ENCODE data around the gene BLVRB.
"Not testable (repeated sequence)": the region's sequence is repeated elsewhere in the genome, so short reads cannot be mapped to it uniquely, and the experiment has no call there.

BLVRB gene

GRCh38 chr19:40486017-40486416, 20.5 kb upstream of the BLVRB start:
- H3K4me3 ChIP-seq (ENCODE audit: low read depth, low read length) = no peak overlapping the region
- no peaks in the 10 kb centered on the region for H3K79me2 ChIP-seq (ENCODE audit: control insufficient read depth, insufficient read depth, low read length, unreplicated experiment)
- H3K36me3 ChIP-seq (ENCODE audit: insufficient read depth, low read length) = no peaks in the 10 kb centered on the region
- H2AFZ ChIP-seq (ENCODE audit: low read length, unreplicated experiment) = no peak overlapping the region
- no peak overlapping the region for H3K27ac ChIP-seq (ENCODE audit: low read depth, low read length)
- no peaks in the 10 kb centered on the region for H3K4me1 ChIP-seq (ENCODE audit: control insufficient read depth, insufficient read depth, low read length, unreplicated experiment)
- H3K27me3 ChIP-seq (ENCODE audit: insufficient read depth, low read length) = no peaks in the 10 kb centered on the region

DNA sequence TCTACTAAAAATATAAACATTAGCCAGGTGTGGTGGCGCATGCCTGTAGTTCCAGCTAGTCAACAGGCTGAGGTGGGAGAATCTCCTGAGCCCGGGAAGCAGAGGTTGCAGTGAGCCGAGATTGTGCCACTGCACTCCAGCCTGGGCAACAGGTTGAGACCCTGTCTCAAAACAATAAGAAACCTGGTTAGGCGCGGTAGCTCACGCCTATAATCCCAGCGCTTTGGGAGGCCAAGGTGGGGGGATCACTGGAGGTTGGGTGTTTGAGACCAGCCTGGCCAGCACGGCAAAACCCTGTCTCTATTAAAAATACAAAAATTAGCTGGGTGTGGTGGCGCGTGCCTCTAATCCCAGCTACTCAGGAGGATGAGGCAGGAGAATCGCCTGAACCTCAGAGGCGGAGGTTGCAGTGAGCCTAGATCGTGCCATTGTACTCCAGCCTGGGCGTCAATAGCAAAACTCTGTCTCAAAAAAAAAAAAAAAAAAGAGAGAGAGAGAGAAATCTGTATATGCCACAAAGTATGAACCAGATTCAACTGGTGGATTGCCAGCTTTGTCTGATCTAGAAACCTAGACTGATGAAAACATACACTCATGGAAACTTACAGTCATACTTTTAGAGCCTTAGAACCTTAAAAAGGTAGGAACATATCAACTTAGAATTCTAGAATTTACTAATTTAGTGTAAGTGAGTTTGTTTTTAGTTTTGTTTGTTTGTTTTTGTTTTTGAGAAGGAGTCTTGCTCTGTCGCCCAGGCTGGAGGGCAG, 10.5 kb upstream of the BLVRB start:
- not testable (repeated sequence) for H3K27me3 ChIP-seq (ENCODE audit: insufficient read depth, low read length); H3K36me3 ChIP-seq (ENCODE audit: insufficient read depth, low read length); H3K4me1 ChIP-seq (ENCODE audit: control insufficient read depth, insufficient read depth, low read length, unreplicated experiment); H3K4me3 ChIP-seq (ENCODE audit: low read depth, low read length); H3K79me2 ChIP-seq (ENCODE audit: control insufficient read depth, insufficient read depth, low read length, unreplicated experiment); H3K27ac ChIP-seq (ENCODE audit: low read depth, low read length); H2AFZ ChIP-seq (ENCODE audit: low read length, unreplicated experiment)

- Histone ChIP-seq H3K36me3 (ENCODE audit: insufficient read depth, low read length) (no peaks in the 10 kb centered on the region), H3K79me2 (ENCODE audit: control insufficient read depth, insufficient read depth, low read length, unreplicated experiment) (no peaks in the 10 kb centered on the region), H3K27me3 (ENCODE audit: insufficient read depth, low read length) (no peaks in the 10 kb centered on the region), H2AFZ (ENCODE audit: low read length, unreplicated experiment) (no peak overlapping the region), H3K4me1 (ENCODE audit: control insufficient read depth, insufficient read depth, low read length, unreplicated experiment) (no peaks in the 10 kb centered on the region), H3K4me3 (ENCODE audit: low read depth, low read length) (no peak overlapping the region), H3K27ac (ENCODE audit: low read depth, low read length) (no peak overlapping the region)
Observed at GRCh38 chr19:40474737-40475136, 9.2 kb upstream of the BLVRB start.

GRCh38 chr19:40472516-40472915, 7.0 kb upstream of the BLVRB start:
- no peaks in the 10 kb centered on the region for H3K4me1 ChIP-seq (ENCODE audit: control insufficient read depth, insufficient read depth, low read length, unreplicated experiment)
- no peaks in the 10 kb centered on the region for H3K27me3 ChIP-seq (ENCODE audit: insufficient read depth, low read length)
- H3K4me3 ChIP-seq (ENCODE audit: low read depth, low read length) = no peak overlapping the region
- no peak overlapping the region for H2AFZ ChIP-seq (ENCODE audit: low read length, unreplicated experiment)
- H3K36me3 ChIP-seq (ENCODE audit: insufficient read depth, low read length) = no peaks in the 10 kb centered on the region
- H3K79me2 ChIP-seq (ENCODE audit: control insufficient read depth, insufficient read depth, low read length, unreplicated experiment) = no peaks in the 10 kb centered on the region
- no peak overlapping the region for H3K27ac ChIP-seq (ENCODE audit: low read depth, low read length)

DNA sequence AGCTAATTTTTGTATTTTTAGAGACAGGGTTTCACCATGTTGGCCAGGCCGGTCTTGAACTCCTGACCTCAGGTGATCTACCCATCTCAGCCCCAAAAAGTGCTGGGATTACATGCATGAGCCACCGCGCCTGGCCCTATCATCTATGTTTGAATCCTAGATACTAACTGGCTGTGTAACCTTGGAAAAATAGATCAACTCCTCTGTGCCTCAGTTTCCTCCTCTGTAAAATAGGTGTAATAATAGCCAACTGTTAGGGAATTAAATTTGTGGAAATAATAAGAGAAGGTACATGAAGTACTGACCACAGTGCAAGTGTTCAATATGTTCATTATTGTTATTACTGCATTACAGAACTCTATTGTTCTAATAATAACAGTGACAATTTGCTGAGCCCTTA, 5.6 kb upstream of the BLVRB start:
- peaks cover 4% of the 10 kb centered on the region; the same call in 1 of the 2 replicates for H3K27me3 ChIP-seq (ENCODE audit: insufficient read depth, low read length)
- no peak overlapping the region for H2AFZ ChIP-seq (ENCODE audit: low read length, unreplicated experiment)
- peaks cover 5% of the 10 kb centered on the region for H3K4me1 ChIP-seq (ENCODE audit: control insufficient read depth, insufficient read depth, low read length, unreplicated experiment)
- H3K4me3 ChIP-seq (ENCODE audit: low read depth, low read length) = no peak overlapping the region
- no peaks in the 10 kb centered on the region for H3K79me2 ChIP-seq (ENCODE audit: control insufficient read depth, insufficient read depth, low read length, unreplicated experiment)
- H3K27ac ChIP-seq (ENCODE audit: low read depth, low read length) = no peak overlapping the region
- no peaks in the 10 kb centered on the region for H3K36me3 ChIP-seq (ENCODE audit: insufficient read depth, low read length)

- no peak overlapping the region for H2AFZ ChIP-seq (ENCODE audit: low read length, unreplicated experiment)
- no peak overlapping the region for H3K4me3 ChIP-seq (ENCODE audit: low read depth, low read length)
- H3K27me3 ChIP-seq (ENCODE audit: insufficient read depth, low read length) = peaks cover 4% of the 10 kb centered on the region; the same call in 1 of the 2 replicates
- no peaks in the 10 kb centered on the region for H3K36me3 ChIP-seq (ENCODE audit: insufficient read depth, low read length)
- peaks cover 13% of the 10 kb centered on the region for H3K4me1 ChIP-seq (ENCODE audit: control insufficient read depth, insufficient read depth, low read length, unreplicated experiment)
- peaks cover 6% of the 10 kb centered on the region for H3K79me2 ChIP-seq (ENCODE audit: control insufficient read depth, insufficient read depth, low read length, unreplicated experiment)
- no peak overlapping the region for H3K27ac ChIP-seq (ENCODE audit: low read depth, low read length)
Observed at GRCh38 chr19:40469011-40469410, 3.5 kb upstream of the BLVRB start.

DNA sequence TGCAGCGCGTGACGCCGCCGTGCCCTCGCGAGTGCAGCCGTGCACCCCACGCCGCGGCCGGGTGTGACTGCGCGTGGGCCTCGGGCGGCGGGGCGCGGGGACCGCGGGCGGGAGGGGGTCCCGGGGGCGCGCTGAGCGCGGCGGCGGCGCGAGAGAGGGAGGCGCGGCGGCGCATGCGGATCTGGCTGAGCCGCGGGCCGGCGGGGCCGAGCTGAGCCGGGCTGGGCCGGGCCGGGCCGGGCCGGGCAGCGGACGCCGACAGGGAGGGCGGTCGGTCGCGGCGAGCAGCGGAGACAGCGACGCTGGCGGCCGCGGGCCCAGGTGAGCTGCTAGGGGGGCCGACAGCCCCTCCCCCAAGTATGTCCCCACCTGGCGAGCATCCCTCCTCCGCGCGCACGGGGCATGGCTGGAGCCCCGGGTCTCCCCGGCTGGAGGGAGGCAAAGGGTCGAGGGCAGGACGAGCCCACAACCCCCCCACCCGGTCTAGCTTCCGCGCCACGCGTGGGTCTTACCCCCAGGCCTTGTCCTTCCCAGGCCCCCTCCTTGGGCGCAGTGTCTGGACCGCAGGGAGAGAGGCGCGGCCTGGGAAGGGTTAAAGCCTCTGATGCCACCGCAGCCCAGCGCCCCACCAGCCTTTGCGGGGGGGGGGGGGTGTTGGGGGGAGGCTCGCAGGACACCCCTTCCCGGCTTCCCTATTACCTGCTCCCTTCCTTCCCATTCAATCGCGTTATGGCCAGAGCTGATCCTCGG, 1.6 kb upstream of the BLVRB start, which contains the start of gene SPTBN4:
SPTBN4 (plus strand) TSS at position 17 of the 750 bp plus-strand sequence. CDS start 5,621 bp downstream, outside the sequence.
- Histone ChIP-seq H3K79me2 (ENCODE audit: control insufficient read depth, insufficient read depth, low read length, unreplicated experiment) (peaks cover 9% of the 10 kb centered on the region), H3K36me3 (ENCODE audit: insufficient read depth, low read length) (no peaks in the 10 kb centered on the region), H2AFZ (ENCODE audit: low read length, unreplicated experiment) (no peak within 1 kb of the TSS), H3K27me3 (ENCODE audit: insufficient read depth, low read length) (peaks cover 4% of the 10 kb centered on the region; the same call in 1 of the 2 replicates), H3K27ac (ENCODE audit: low read depth, low read length) (no peak within 1 kb of the TSS), H3K4me3 (ENCODE audit: low read depth, low read length) (peak within 1 kb of the TSS; percentile 70), H3K4me1 (ENCODE audit: control insufficient read depth, insufficient read depth, low read length, unreplicated experiment) (peaks cover 13% of the 10 kb centered on the region)

GRCh38 chr19:40466219-40466984, 857 bp upstream of the BLVRB start:
- H3K27ac ChIP-seq (ENCODE audit: low read depth, low read length) = no peak overlapping the region
- no peaks in the 10 kb centered on the region for H3K36me3 ChIP-seq (ENCODE audit: insufficient read depth, low read length)
- H3K79me2 ChIP-seq (ENCODE audit: control insufficient read depth, insufficient read depth, low read length, unreplicated experiment) = peaks cover 9% of the 10 kb centered on the region
- no peak overlapping the region for H2AFZ ChIP-seq (ENCODE audit: low read length, unreplicated experiment)
- peaks cover 13% of the 10 kb centered on the region for H3K4me1 ChIP-seq (ENCODE audit: control insufficient read depth, insufficient read depth, low read length, unreplicated experiment)
- H3K27me3 ChIP-seq (ENCODE audit: insufficient read depth, low read length) = peaks cover 4% of the 10 kb centered on the region; the same call in 1 of the 2 replicates
- peak overlapping the region; percentile 70 for H3K4me3 ChIP-seq (ENCODE audit: low read depth, low read length)

DNA sequence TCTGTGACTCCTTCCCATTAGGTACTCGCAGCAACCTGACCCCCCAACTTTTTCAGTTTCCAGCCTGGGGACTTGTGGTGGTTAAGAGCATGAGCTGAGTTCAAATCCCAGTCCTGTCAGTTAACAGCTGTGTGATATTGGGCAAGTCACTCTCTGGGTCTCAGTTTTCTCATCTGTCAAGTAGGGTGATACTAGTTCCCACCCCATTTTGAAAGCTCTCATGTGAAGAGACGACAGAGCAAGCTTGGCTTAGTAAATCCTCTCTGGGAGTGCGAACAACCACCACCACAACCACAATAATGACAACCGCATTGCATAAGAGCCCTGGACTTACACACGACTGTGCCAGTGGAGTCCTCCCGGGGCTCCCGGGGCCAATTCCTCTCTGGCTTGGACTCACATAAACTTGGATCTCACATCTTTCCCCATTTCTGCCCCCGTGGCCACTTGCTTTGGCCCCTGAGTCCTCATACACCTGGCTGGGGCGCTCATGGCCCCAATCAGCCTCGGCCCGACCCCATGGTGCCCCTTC, 454 bp downstream of the BLVRB start:
- peak overlapping the region; percentile 91 for H3K4me3 ChIP-seq (ENCODE audit: low read depth, low read length)
- peak overlapping the region; percentile 71 for H2AFZ ChIP-seq (ENCODE audit: low read length, unreplicated experiment)
- no peaks in the 10 kb centered on the region for H3K36me3 ChIP-seq (ENCODE audit: insufficient read depth, low read length)
- H3K27me3 ChIP-seq (ENCODE audit: insufficient read depth, low read length) = peaks cover 4% of the 10 kb centered on the region; the same call in 1 of the 2 replicates
- H3K4me1 ChIP-seq (ENCODE audit: control insufficient read depth, insufficient read depth, low read length, unreplicated experiment) = peaks cover 13% of the 10 kb centered on the region
- H3K79me2 ChIP-seq (ENCODE audit: control insufficient read depth, insufficient read depth, low read length, unreplicated experiment) = peaks cover 9% of the 10 kb centered on the region
- peak overlapping the region; percentile 71 for H3K27ac ChIP-seq (ENCODE audit: low read depth, low read length)

Measured in ACC112 (cell line).